Nephron progenitor cell (in vitro differentiated cells): Measurements from ENCODE around the gene SH3D21.

Experiments used
- DNase-seq: peaks from one replicate; pipeline ENCODE4 v3.0.0; 2021
- H3K27ac Mint-ChIP-seq: 2 replicates; pipeline ENCODE4 v1.8.0; 2021; ENCODE audit warnings: mild to moderate bottlenecking, moderate library complexity, mixed read lengths
- H3K27me3 Mint-ChIP-seq: 2 replicates; pipeline ENCODE4 v1.8.0; 2021; ENCODE audit warnings: mild to moderate bottlenecking, low read depth, mixed read lengths; ENCODE audit not compliant: poor library complexity
- H3K36me3 Mint-ChIP-seq: 2 replicates; pipeline ENCODE4 v1.8.0; 2021; ENCODE audit warnings: low read depth, mixed read lengths
- H3K4me1 Mint-ChIP-seq: 2 replicates; pipeline ENCODE4 v1.8.0; 2021; ENCODE audit warnings: mixed read lengths
- H3K4me3 Mint-ChIP-seq: 2 replicates; pipeline ENCODE4 v1.8.0; 2021; ENCODE audit warnings: mild to moderate bottlenecking, moderate library complexity, mixed read lengths
- H3K9me3 Mint-ChIP-seq: 2 replicates; pipeline ENCODE4 v1.8.0; 2021; ENCODE audit warnings: mild to moderate bottlenecking, moderate library complexity, mixed read lengths
- TF ChIP-seq, protein P1 (sequence below): fragments of 200-600 bp; sonication (generic); IDR thresholded peaks from 2 replicates; pipeline ENCODE4 v1.5.0; 2021; ENCODE audit warnings: antibody characterized with exemption

The SH3D21 gene

DNA sequence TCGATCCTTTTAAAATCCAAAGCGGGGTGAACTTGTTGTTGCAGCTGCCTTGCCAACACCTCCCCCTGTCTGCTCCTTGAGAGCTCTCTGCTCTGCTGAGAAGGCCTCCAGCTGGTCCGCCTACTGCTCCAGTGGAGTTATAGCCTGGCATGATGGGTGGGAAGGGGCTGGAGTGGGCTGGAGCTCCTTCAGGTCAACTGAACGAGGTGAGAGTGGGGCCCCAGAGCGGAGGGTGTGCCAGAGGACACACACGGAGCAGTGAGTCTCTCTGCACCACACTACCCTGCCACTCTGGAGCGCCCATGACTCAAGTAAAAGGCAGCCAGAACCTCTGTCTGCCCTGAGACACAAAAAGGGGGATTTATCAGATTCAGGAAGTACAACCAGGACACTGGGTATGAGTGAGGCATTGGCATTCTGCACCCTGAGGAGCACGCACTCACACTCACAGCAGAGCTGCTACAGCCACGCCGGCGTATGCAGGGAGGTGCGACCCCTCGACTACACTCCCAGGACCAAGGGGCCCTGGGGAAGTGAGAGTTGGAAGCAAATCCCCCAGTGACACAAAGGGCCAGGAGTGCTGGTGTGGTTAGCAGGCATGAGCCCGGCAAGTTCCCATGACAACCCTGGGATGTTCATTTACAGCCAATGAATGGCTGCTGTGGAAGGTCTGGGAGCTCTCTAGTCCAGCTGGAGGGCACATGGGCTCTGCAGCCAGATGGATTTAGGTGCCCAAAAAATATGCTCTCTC is 45.2 kb downstream of the SH3D21 start:
- Mint-ChIP-seq H3K27ac (peak overlapping the region; percentile 84), H3K9me3 (no peaks in the 10 kb centered on the region), H3K27me3 (no peaks in the 10 kb centered on the region), H3K4me3 (peak overlapping the region; percentile 30), H3K36me3 (peaks cover 33% of the 10 kb centered on the region), H3K4me1 (peaks cover 60% of the 10 kb centered on the region)
- peak; percentile 27 for DNase-seq
- TF ChIP-seq, protein P1, sequence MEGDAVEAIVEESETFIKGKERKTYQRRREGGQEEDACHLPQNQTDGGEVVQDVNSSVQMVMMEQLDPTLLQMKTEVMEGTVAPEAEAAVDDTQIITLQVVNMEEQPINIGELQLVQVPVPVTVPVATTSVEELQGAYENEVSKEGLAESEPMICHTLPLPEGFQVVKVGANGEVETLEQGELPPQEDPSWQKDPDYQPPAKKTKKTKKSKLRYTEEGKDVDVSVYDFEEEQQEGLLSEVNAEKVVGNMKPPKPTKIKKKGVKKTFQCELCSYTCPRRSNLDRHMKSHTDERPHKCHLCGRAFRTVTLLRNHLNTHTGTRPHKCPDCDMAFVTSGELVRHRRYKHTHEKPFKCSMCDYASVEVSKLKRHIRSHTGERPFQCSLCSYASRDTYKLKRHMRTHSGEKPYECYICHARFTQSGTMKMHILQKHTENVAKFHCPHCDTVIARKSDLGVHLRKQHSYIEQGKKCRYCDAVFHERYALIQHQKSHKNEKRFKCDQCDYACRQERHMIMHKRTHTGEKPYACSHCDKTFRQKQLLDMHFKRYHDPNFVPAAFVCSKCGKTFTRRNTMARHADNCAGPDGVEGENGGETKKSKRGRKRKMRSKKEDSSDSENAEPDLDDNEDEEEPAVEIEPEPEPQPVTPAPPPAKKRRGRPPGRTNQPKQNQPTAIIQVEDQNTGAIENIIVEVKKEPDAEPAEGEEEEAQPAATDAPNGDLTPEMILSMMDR = no peak

DNA sequence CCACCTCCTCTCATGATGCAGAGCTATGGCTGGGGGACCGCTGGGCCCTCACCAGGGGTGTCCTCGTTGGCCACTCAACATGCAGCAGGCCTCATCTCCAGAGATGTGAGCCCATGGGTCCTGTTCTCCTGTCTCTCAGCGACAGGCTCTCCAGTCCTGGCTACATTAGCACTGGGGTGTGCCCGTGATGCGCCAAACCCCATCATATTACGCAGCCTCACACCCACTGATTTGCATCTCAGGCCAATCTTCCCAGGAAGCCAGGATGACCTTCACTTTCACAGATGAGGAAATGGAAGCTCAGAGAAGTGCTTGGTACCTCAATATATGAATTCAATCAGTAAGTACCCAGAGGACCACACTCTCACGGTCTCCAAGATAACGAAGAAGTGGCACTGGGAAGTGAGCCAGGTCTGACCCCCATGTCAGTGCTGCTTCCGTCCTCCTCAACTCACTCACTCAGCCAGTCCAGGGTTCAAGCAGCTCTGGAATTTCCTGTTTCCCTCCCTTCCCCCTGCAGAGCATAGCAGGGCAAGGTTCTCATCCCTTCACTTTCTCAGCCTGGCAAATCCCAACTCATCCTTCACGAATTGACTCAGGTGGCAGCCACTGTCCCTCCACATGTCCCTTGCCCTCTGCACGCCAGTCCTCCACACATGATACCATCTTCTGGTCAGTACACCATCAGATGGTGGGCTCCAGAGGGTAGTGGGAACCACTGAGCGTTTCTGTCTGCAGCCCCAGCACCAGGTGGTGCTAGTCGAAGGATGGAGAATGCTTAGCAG is 46.1 kb downstream of the SH3D21 start:
- peak overlapping the region; percentile 95 for H3K27ac Mint-ChIP-seq
- TF ChIP-seq, protein P1 = no peak

DNA sequence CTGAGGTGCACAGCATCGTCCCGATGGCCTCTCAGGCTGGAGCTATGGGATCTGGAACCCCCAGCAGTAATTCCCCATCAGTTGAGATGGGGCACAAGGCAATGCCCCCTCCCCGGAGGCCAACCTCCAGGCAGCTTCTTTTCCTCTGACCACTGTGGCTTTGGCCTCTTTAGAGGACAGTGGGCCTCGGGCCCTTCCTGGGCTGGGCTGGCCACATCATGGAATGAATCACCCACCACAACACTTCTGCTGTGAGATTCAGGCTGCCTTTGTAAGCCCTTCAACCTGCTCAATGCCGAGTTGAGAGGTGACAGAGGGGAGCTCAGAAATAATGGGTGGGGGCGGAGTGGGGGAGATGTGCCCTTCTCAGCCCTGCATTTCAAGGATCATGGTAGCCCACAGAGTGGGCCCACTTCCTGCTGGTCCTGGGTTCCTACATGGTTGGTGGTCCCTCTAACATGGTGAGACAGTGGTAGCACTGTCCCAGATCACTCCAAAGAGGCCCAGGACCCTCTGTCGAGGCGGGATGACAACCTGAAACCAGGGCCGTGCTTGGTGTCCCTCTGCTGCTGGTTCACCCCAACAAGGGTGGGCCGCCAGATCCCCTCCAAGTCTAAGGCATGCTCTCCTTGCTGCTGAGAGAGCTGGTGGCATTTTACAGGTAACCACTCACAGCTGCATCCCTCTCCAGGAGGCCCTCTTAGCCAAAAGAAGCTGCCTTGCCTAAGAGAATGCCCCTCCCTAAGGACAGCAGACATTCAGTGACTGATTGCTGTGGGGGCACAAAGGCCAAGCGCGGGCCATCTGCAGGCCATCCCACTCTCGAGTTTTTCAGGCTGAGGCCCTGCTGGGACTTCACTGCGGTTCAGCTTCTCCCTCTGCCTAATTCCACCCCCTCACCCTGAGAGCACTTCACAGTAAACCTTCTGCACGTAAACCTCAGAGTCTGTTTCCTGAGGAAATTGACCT is 47.0 kb downstream of the SH3D21 start:
- H3K4me3 Mint-ChIP-seq = peak overlapping the region; percentile 36
- peaks cover 55% of the 10 kb centered on the region for H3K4me1 Mint-ChIP-seq
- no peaks in the 10 kb centered on the region for H3K9me3 Mint-ChIP-seq
- H3K27ac Mint-ChIP-seq = peak overlapping the region; percentile 95
- TF ChIP-seq, protein P1 = no peak
- DNase-seq = peak; percentile 41
- H3K36me3 Mint-ChIP-seq = peaks cover 32% of the 10 kb centered on the region
- no peaks in the 10 kb centered on the region for H3K27me3 Mint-ChIP-seq

More for the DNA sequence above, 46.1 kb downstream of the SH3D21 start:
- Mint-ChIP-seq H3K9me3 (no peaks in the 10 kb centered on the region), H3K36me3 (peaks cover 32% of the 10 kb centered on the region), H3K4me3 (peak overlapping the region; percentile 23), H3K27me3 (no peaks in the 10 kb centered on the region), H3K4me1 (peaks cover 55% of the 10 kb centered on the region)
- no peak for DNase-seq

DNA sequence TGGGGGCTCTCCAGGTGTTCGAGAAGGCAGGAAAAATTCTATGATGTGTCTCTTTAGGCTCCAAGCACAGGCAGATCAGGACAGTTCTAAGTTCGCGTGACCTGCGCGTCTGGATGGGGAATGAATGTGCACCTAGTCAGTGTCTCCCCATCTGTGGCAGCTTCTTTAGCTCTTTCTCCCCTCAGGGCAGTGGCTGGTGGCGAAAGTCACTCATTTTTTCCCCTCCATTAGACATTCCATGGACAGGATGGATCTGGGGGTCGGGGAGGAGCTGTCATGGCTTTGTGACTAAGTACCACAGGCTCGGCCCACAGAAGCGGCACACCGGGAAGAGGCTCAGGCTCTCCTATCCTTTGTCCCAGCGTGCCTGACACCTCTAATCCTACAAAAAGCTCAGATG is 48.3 kb downstream of the SH3D21 start:
- H3K27ac Mint-ChIP-seq = peak overlapping the region; percentile 86
- no peak for DNase-seq
- TF ChIP-seq, protein P1 = no peak
- no peaks in the 10 kb centered on the region for H3K27me3 Mint-ChIP-seq
- peaks cover 60% of the 10 kb centered on the region for H3K4me1 Mint-ChIP-seq
- peaks cover 37% of the 10 kb centered on the region for H3K36me3 Mint-ChIP-seq
- H3K4me3 Mint-ChIP-seq = no peak overlapping the region
- H3K9me3 Mint-ChIP-seq = no peaks in the 10 kb centered on the region

DNA sequence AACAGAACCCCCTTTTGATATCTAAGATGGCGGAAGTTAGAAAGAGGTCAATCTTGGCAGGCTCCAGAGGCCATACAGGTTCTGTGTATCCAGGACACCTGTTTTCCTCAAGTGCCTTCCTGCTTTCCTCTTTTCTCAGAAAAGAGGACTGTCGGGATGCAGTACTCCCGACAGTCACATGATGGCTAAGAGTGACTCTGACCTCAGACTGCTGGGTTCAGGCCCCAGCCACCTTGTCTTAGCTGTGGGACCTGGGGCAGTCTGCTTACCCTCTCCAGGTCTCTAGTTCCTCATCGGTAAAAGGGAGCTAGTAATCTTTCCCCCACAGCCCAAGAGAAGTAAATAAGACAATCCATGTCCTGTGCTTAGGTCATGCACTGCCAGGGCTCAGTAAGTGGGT is 49.6 kb downstream of the SH3D21 start:
- no peaks in the 10 kb centered on the region for H3K9me3 Mint-ChIP-seq
- no peak overlapping the region for H3K4me3 Mint-ChIP-seq
- peak overlapping the region; percentile 51 for H3K27ac Mint-ChIP-seq

More for the DNA sequence above, 49.6 kb downstream of the SH3D21 start:
- no peaks in the 10 kb centered on the region for H3K27me3 Mint-ChIP-seq
- no peak for DNase-seq
- peaks cover 37% of the 10 kb centered on the region for H3K36me3 Mint-ChIP-seq
- H3K4me1 Mint-ChIP-seq = peaks cover 58% of the 10 kb centered on the region
- TF ChIP-seq, protein P1 = no peak
